GM12891 (cell line): ENCODE data around the gene HOXA9.

Experiments used
- DNase-seq: peaks from one replicate; pipeline ENCODE4 v3.0.0; 2011; ENCODE audit warnings: low spot score; ENCODE audit not compliant: insufficient read length
- FAIRE-seq: peaks from 2 replicates; lab custom pipeline; 2011; peaks lifted over from hg19 to GRCh38; lab: Jason Lieb, UNC
- PAX5 ChIP-seq: IDR thresholded peaks from 2 replicates; pipeline ENCODE4 v1.6.1; 2011; ENCODE audit warnings: low read length, moderate library complexity, mild to moderate bottlenecking; ENCODE audit not compliant: insufficient read depth, severe bottlenecking
- POLR2A ChIP-seq: IDR thresholded peaks from 2 replicates; pipeline ENCODE4 v1.6.1; 2011; ENCODE audit warnings: low read depth, low read length, control low read depth
- POLR2AphosphoS5 ChIP-seq: IDR thresholded peaks from 2 replicates; pipeline ENCODE4 v1.6.1; 2011; ENCODE audit warnings: low read depth, low read length, control low read depth
- POU2F2 ChIP-seq: IDR thresholded peaks from 2 replicates; pipeline ENCODE4 v1.6.1; 2011; ENCODE audit warnings: low read depth, mild to moderate bottlenecking, control low read depth, low read length, moderate library complexity
- SPI1 ChIP-seq: IDR thresholded peaks from 2 replicates; pipeline ENCODE4 v1.6.1; 2011; ENCODE audit warnings: low read depth, low read length, control low read depth
- TAF1 ChIP-seq: IDR thresholded peaks from 2 replicates; pipeline ENCODE4 v1.6.1; 2011; ENCODE audit warnings: low read depth, low read length, control low read depth

HOXA9 gene

DNA sequence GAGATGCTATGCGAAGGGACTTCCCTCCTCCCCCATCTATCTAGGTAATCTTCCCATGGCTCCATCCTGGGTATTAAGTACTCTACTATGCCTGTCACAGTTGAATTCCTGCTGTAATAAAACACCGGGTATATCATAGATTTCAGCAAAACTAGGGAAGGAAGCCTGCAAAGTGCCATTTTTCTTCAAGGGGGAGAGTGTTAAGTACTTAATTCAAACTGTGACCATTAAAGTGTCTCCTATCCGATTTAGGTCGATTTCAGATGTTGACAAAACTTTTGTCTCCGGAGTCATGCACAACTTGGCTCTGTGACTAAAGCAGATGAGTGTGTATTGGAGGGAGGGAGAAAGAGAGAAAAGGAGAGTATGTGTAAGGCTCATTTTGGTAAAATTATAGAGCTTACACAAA lies 39.3 kb downstream of the HOXA9 start:
- TF ChIP-seq POLR2A = no peak
- TF ChIP-seq TAF1 = no peak
- no peak for TF ChIP-seq POLR2AphosphoS5
- TF ChIP-seq SPI1 = no peak
- no peak for TF ChIP-seq PAX5
- FAIRE-seq (no peak), DNase-seq (no peak)

DNA sequence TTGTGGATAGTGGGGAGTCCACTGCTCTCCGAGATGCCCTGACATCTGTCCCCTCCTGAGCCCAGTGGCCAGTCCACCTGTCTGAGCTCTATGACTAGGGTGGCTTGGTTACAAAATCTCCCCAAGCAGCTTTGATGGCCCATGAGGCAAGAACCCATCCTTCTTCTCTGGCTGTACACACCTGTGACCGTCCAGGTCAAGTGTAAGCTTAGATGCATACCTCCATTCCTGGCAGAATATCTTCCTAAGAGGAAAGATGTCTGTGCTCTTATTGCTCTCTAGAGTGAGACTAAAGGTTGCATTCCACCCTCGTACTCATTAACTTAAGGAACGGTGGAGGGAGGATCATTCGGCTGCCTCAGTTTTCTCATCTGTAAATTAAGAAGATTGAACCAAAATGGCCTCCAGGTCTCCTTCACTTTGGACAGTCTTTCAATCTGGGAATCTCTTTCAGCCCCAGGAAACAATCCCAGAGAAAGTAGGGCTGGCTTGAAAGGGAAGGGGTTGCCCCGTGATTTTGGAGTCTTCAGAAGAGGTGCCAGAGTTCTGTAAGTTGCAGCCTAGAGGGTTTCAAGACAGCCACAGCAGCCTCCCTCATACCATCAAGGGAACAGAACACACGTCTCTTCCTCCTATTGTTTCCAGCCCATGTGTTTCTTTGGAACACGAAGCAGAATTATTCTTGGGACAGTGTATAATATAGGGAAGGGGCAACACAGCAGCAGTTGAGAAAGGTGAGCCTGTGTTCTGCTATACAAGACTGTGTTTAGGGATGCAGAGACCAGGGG lies 40.2 kb downstream of the HOXA9 start:
- DNase-seq (no peak), FAIRE-seq (no peak)
- no peak for TF ChIP-seq TAF1
- no peak for TF ChIP-seq SPI1

DNA sequence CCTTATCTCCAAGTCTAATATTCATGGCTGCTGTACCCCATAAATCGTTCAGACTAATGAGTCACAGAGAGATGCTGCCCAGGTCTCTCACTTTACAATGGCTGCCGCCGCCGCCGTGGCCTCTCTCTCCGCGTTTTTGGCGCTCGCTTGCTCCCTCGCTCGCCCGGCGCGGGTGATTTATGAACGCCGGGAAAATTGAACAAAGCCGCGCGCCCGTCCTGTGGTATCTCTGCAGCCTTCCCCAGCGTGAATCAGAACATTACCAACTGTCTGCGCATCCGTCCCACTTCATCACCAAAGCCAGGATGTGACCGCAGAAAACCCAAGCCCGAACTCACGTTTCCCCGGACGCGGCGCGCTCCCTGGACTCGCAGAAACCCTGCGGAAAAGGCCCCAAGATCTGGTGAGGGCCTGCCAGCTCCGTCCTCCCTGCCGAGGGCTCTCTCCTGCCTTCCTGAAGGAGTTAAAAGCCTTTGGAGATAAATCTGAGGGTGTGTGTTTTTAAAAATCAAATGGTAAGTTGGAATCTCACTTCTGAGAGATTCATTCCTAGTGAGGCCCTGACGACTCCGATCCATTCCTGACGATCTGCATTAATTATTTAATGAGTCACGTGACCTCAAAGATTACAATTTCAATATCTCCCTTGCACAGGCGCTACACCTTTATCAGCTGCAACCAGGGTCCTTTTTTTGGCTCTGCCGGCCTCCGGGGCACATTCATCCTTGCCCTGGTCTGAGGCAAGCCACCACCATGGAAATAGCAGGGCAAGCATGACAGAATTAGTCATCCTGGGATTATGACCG lies 41.0 kb downstream of the HOXA9 start:
- FAIRE-seq (no peak), DNase-seq (no peak)
- TF ChIP-seq POLR2A = no peak
- TF ChIP-seq POLR2AphosphoS5 = no peak
- TF ChIP-seq POU2F2 = no peak
- no peak for TF ChIP-seq PAX5
- no peak for TF ChIP-seq TAF1
- TF ChIP-seq SPI1 = no peak

DNA sequence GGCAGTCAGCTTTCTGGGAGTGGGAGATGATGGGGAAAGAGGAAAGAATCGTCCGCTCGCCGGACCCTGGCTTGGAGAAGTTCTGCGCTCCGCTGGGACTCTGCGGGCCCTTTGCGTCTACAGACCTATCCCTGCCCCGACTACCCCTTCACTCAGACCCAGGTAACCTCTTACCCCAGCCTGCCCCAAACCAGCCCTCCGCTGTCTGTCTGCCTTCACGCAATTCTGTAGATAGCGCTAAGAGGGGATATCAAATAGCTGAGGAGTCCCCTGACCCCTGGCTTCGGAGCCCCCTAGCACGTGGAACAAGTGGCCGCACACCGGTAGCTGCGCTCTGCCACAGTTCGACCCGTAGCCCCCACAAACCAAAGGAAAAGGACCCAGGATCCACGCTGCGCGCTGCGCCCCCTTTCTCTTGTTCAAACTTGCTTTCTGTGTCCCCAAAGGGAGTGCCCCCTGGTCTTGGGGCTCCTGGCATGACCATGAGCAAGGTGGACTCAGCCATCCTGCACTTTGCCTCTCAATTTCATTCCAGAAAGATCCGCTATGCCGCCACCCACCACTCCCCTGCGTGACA lies 41.8 kb downstream of the HOXA9 start:
- no peak for TF ChIP-seq TAF1
- no peak for TF ChIP-seq SPI1
- TF ChIP-seq PAX5 = no peak
- TF ChIP-seq POU2F2 = no peak
- TF ChIP-seq POLR2AphosphoS5 = no peak
- TF ChIP-seq POLR2A = no peak
- DNase-seq (no peak), FAIRE-seq (no peak)

DNA sequence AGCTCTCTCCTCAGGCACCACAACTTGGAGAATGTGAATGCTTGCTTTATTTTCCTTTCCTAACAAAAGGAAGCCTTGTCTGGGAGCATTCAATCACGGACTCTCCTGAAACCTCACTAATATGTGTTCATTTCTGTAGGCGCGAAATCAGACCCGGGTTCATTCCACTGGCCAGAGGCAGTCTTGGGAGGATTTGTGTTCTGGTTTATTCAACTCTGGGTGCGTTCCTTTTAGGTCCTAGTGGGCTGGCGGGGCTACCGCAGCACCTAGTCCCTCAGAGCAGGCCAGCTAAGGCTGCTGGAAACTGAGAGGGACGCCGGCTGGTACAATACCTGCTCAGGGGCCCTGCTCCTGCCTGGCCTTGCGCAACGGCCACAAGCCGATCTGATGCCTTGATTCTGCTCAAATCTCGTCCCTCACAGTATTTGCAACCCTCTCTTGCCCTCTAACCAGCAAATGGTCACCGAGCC lies 42.3 kb downstream of the HOXA9 start:
- no peak for FAIRE-seq
- no peak for DNase-seq
- TF ChIP-seq PAX5 = no peak
- TF ChIP-seq SPI1 = no peak
- TF ChIP-seq POU2F2 = no peak
- TF ChIP-seq POLR2AphosphoS5 = no peak
- no peak for TF ChIP-seq POLR2A
- TF ChIP-seq TAF1 = no peak

DNA sequence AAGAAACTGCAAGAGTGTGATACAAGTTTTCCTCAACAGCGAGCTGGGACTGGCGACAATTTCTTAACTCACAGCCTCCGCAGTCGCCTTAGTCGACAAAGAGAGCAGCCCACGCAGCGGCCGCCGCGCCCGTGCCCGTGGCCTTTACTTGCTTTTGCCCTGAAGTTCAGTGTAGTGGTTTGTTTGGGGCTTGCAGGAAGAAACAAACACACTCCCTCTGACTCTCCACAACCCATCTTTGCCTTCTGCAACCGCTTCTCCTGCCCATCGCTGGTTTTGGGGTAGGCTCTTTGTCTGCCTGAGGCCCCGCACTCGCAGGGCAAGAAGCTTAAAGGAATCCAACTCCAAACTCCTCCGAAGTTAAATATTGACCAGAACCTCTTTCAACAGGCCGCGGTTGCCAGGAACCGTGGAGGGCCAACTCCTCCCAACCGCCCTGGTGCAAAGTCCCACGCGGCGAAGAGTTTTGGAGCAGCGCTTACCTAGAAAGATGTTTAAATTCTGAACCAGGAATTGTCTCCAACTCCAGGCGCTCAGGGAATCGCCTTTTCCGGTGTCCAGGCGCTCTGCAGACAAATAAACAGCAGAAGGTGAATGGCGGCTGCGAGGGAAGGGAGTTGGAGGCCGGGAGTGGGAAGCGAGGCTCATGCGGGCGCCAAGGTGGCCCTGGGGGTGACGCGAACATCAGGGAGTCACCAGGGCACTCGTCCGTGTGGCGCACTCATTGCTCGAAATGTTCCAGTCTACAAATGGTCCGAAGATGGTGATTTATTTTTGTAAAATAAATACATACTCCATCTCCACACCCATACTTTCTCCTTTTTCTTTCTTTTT lies 43.0 kb downstream of the HOXA9 start:
- no peak for FAIRE-seq
- DNase-seq = no peak
- no peak for TF ChIP-seq POLR2AphosphoS5
- no peak for TF ChIP-seq SPI1
- no peak for TF ChIP-seq PAX5
- TF ChIP-seq TAF1 = no peak
- no peak for TF ChIP-seq POU2F2
- TF ChIP-seq POLR2A = no peak

DNA sequence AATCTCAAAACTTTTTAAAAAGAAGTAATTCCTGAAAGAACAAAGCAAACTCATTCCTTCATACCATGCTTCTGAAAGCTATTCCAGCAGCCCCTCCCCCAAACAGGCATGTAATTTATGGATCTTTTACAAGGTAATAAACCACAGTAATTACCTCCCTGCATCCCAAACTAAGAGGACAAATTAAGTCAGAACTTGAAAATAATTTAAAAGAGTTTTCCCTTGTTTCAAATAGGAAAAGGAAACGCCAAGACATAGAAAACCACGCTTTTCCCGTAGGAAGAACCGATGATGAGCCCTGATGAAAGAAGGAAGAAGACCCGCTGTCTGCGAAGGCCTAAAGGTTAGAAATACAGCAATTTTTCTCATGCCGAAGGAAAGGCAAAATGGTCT lies 43.7 kb downstream of the HOXA9 start:
- TF ChIP-seq POU2F2 (no peak), PAX5 (no peak), POLR2AphosphoS5 (no peak), SPI1 (no peak), TAF1 (no peak), POLR2A (no peak)
- DNase-seq (no peak), FAIRE-seq (no peak)

DNA sequence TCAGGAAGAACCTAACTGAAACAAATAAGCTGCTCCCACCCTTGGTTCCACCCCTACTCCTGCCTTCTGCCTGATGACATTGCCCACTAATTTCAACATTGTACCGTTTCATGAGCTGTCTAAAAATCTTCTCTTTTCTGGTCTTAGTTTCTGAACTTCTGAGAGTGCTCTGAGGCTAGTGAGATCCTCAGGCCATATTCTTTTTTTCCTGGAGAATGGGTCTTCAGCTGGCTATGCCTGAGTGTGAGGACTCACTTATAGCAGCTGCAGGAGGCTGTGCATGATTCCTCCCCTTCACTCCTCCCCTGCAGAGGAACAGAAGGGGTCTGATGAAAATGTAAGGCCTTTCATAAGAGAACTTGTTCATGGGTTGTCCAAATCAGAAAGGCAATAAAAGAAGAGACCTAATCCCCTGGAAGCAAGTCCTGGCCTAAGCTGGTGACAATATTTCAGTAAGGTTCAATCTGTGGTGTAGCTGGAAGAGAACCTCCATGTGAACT lies 45.9 kb downstream of the HOXA9 start:
- FAIRE-seq (no peak), DNase-seq (no peak)
- TF ChIP-seq TAF1 (no peak), POLR2A (no peak), PAX5 (no peak), POU2F2 (no peak), SPI1 (no peak), POLR2AphosphoS5 (no peak)
